DOHH2 (cell line): Measurements from ENCODE around the gene IL36A.

Experiments used
- H3F3A ChIP-seq: fragments of 200-600 bp; sonication (generic), shearing (Covaris generic); 2 replicates; pipeline ENCODE4 v1.6.0; 2016; ENCODE audit warnings: antibody characterized with exemption, mild to moderate bottlenecking; ENCODE audit not compliant: control insufficient read depth, insufficient read depth
- H3K27ac ChIP-seq: fragments of 200-600 bp; sonication (generic); 2 replicates; pipeline ENCODE4 v1.5.1; 2014; ENCODE audit warnings: low read depth, mild to moderate bottlenecking, low read length, moderate library complexity
- H3K27me3 ChIP-seq: fragments of 200-600 bp; sonication (generic); 2 replicates; pipeline ENCODE4 v1.6.1; 2014; ENCODE audit warnings: mild to moderate bottlenecking, low read length, mixed read lengths; ENCODE audit not compliant: control insufficient read depth
- H3K36me3 ChIP-seq: fragments of 200-600 bp; sonication (generic); 2 replicates; pipeline ENCODE4 v1.6.1; 2014; ENCODE audit warnings: mild to moderate bottlenecking, low read length, moderate library complexity, mixed read lengths; ENCODE audit not compliant: control insufficient read depth
- H3K4me1 ChIP-seq: fragments of 200-600 bp; sonication (generic); 2 replicates; pipeline ENCODE4 v1.6.1; 2014; ENCODE audit warnings: mild to moderate bottlenecking, low read length, mixed read lengths; ENCODE audit not compliant: control insufficient read depth
- H3K4me2 ChIP-seq: fragments of 200-600 bp; sonication (generic); 2 replicates; pipeline ENCODE4 v1.6.0; 2014; ENCODE audit warnings: mild to moderate bottlenecking, low read length, moderate library complexity
- H3K4me3 ChIP-seq: fragments of 200-600 bp; sonication (generic); 2 replicates; pipeline ENCODE4 v1.5.1; 2014; ENCODE audit warnings: mild to moderate bottlenecking, low read length, mixed read lengths
- H3K79me2 ChIP-seq: fragments of 200-600 bp; sonication (generic); 2 replicates; pipeline ENCODE4 v1.6.1; 2014; ENCODE audit warnings: mild to moderate bottlenecking, low read length, mixed read lengths; ENCODE audit not compliant: control insufficient read depth
- H3K9me2 ChIP-seq: fragments of 200-600 bp; sonication (generic); replicated peaks from 2 replicates; pipeline ENCODE4 v1.6.1; 2014; ENCODE audit warnings: mild to moderate bottlenecking, low read length, mixed read lengths; ENCODE audit not compliant: control insufficient read depth
- H3K9me3 ChIP-seq: fragments of 200-600 bp; sonication (generic); 2 replicates; pipeline ENCODE4 v1.6.1; 2014; ENCODE audit warnings: antibody characterized with exemption, low read length, mixed read lengths; ENCODE audit not compliant: control insufficient read depth, insufficient read depth
- H4K20me1 ChIP-seq: fragments of 200-600 bp; sonication (generic); 2 replicates; pipeline ENCODE4 v1.6.0; 2014; ENCODE audit warnings: low read depth, mild to moderate bottlenecking, antibody characterized with exemption, low read length, moderate library complexity; ENCODE audit not compliant: control insufficient read depth, insufficient read depth
- EZH2phosphoT487 ChIP-seq: fragments of 200-600 bp; sonication (generic); IDR thresholded peaks from 2 replicates; pipeline ENCODE4 v1.6.1; 2017; ENCODE audit warnings: borderline replicate concordance, mild to moderate bottlenecking, antibody characterized with exemption, low read length, moderate library complexity, mixed read lengths
- TF ChIP-seq, protein P1 (sequence below): fragments of 200-600 bp; sonication (generic); IDR thresholded peaks from one replicate; pipeline ENCODE4 v1.5.1; 2014; ENCODE audit warnings: antibody characterized with exemption, mild to moderate bottlenecking, low read depth, low read length; ENCODE audit not compliant: poor library complexity, severe bottlenecking

The IL36A gene

DNA sequence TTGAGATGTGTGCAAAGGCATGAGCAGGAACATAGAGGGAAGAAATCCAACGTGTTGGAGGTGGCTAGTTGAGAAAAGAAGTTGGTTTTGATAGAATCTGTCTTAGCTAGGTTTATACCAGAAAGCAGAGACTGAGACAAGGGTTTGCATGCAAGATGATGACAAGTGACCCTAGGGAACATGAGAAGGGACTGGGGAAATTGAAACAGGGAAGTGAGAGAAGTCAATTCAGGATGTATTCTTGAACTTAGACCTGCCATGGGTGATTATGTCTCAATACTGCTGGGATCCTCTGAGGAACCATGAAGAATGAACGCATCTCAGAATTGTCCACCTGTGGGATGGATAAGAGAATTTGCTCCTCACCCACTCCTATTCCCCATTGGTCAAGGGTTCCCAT, 20.5 kb downstream of the IL36A start:
- Histone ChIP-seq H4K20me1 (no peaks in the 10 kb centered on the region), H3K4me3 (no peak overlapping the region), H3K9me3 (no peaks in the 10 kb centered on the region), H3K4me2 (no peak overlapping the region), H3K27ac (no peak overlapping the region), H3F3A (no peaks in the 10 kb centered on the region), H3K27me3 (peaks cover 26% of the 10 kb centered on the region), H3K9me2 (no peaks in the 10 kb centered on the region), H3K79me2 (no peaks in the 10 kb centered on the region), H3K4me1 (no peaks in the 10 kb centered on the region), H3K36me3 (no peaks in the 10 kb centered on the region)
- TF ChIP-seq, protein P1, sequence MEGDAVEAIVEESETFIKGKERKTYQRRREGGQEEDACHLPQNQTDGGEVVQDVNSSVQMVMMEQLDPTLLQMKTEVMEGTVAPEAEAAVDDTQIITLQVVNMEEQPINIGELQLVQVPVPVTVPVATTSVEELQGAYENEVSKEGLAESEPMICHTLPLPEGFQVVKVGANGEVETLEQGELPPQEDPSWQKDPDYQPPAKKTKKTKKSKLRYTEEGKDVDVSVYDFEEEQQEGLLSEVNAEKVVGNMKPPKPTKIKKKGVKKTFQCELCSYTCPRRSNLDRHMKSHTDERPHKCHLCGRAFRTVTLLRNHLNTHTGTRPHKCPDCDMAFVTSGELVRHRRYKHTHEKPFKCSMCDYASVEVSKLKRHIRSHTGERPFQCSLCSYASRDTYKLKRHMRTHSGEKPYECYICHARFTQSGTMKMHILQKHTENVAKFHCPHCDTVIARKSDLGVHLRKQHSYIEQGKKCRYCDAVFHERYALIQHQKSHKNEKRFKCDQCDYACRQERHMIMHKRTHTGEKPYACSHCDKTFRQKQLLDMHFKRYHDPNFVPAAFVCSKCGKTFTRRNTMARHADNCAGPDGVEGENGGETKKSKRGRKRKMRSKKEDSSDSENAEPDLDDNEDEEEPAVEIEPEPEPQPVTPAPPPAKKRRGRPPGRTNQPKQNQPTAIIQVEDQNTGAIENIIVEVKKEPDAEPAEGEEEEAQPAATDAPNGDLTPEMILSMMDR = no peak
- TF ChIP-seq EZH2phosphoT487 = no peak

DNA sequence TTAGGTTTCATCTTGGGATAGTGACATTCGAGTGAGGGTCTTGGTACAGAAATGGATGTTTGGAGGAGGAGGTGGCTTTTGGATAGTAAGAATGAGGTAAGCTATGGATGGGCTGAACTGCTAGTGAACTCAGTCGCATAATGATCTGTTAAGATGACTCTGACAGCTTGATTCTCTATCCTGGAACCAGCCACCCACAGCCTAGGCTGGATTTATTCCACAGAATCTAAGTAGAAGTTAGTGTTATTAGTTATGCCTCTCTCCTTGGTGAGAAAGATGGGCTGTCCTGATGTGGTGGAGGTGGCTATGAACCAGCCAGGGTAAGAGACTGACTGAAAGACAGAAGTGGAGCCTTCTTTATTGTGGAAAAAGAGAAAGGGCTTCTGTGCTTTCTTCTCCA, 22.4 kb downstream of the IL36A start:
- peaks cover 34% of the 10 kb centered on the region for H3K27me3 ChIP-seq
- H3K79me2 ChIP-seq = no peaks in the 10 kb centered on the region
- H3K4me1 ChIP-seq = no peaks in the 10 kb centered on the region
- no peak overlapping the region for H3K4me3 ChIP-seq
- H3K36me3 ChIP-seq = no peaks in the 10 kb centered on the region
- no peak overlapping the region for H3K27ac ChIP-seq
- H3K9me2 ChIP-seq = no peaks in the 10 kb centered on the region
- H3F3A ChIP-seq = no peaks in the 10 kb centered on the region
- no peaks in the 10 kb centered on the region for H3K9me3 ChIP-seq
- no peak overlapping the region for H3K4me2 ChIP-seq
- H4K20me1 ChIP-seq = no peaks in the 10 kb centered on the region
- TF ChIP-seq EZH2phosphoT487 = no peak
- TF ChIP-seq, protein P1 = no peak

DNA sequence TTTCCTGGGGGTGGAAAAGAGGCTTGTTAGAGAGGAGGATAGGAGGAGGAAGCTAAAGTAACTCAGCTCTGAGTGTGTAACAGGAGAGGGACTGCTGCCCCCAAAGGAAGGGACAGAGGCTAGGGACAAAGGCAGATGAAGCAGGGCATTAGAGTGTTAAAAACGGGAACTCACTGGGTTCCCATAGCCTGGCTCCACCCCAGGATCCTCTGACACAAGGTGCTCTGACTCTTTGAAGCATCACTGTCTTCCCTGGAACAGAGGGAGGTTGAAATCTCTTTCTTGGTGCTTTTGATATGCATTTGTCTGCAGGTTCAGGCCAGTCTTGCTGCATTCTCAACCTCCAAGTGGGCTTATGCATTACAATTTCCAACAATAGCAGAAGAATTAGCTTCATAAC, 22.9 kb downstream of the IL36A start:
- Histone ChIP-seq H3K9me3 (no peaks in the 10 kb centered on the region), H3K4me3 (no peak overlapping the region), H3K4me2 (no peak overlapping the region), H3K79me2 (no peaks in the 10 kb centered on the region), H3K4me1 (no peaks in the 10 kb centered on the region), H3K27ac (no peak overlapping the region), H3K27me3 (peaks cover 31% of the 10 kb centered on the region), H3F3A (no peaks in the 10 kb centered on the region), H3K9me2 (no peaks in the 10 kb centered on the region), H3K36me3 (no peaks in the 10 kb centered on the region), H4K20me1 (no peaks in the 10 kb centered on the region)
- TF ChIP-seq, protein P1 = no peak
- TF ChIP-seq EZH2phosphoT487 = no peak

DNA sequence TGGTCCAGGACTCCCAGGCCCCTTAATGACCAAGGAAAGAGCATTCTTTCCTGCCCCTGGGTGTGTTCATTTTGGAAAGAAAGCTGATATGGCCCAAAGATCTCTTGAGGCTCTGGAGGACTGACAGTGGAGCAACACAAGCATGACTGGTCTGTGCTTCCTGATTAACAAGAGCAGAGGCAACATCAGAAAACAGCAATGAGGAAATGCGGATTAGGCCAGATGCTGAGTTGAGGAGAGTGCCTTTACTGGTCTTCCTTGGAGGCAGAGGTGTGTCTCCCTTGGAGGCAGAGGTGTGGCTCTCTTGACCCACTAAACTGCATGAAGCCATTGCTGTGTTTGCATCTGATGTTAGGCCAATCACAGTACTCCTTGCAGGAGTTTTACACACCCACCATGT, 27.5 kb downstream of the IL36A start:
- Histone ChIP-seq H3K27ac (no peak overlapping the region), H3K79me2 (no peaks in the 10 kb centered on the region), H3K9me2 (no peaks in the 10 kb centered on the region), H3F3A (no peaks in the 10 kb centered on the region), H3K36me3 (no peaks in the 10 kb centered on the region), H3K4me2 (no peak overlapping the region), H3K27me3 (peaks cover 26% of the 10 kb centered on the region), H3K4me3 (no peak overlapping the region), H4K20me1 (no peaks in the 10 kb centered on the region), H3K9me3 (no peaks in the 10 kb centered on the region), H3K4me1 (no peaks in the 10 kb centered on the region)
- no peak for TF ChIP-seq EZH2phosphoT487
- TF ChIP-seq, protein P1 = no peak
